Neural cell (in vitro differentiated cells): ENCODE data around the gene PIAS4. TPM values are rescaled to one million over a fixed set of nuclear protein-coding genes. Genes with fewer than 3 reads are reported as not detected.

Source experiments
- H2AFZ ChIP-seq: fragments of 200-600, 300-800 bp; sonication (generic), shearing (Covaris generic); 2 replicates; pipeline ENCODE4 v1.6.0; 2014; ENCODE audit warnings: low read depth, mild to moderate bottlenecking, antibody characterized with exemption, low read length, moderate library complexity
- H3F3A ChIP-seq: fragments of 200-600 bp; shearing (Covaris generic); 2 replicates; pipeline ENCODE4 v1.6.1; 2016; ENCODE audit warnings: mild to moderate bottlenecking, moderate library complexity, mixed read lengths, antibody characterized with exemption, low read length; ENCODE audit not compliant: insufficient read depth, poor library complexity, severe bottlenecking
- H3K27ac ChIP-seq: fragments of 200-600, 300-800 bp; sonication (generic), shearing (Covaris generic); 2 replicates; pipeline ENCODE4 v1.5.1; 2014; ENCODE audit warnings: mild to moderate bottlenecking, low read length, moderate library complexity
- H3K27me3 ChIP-seq: fragments of 300-800, 200-600 bp; sonication (generic), shearing (Covaris generic); 2 replicates; pipeline ENCODE4 v1.6.0; 2014; ENCODE audit warnings: mild to moderate bottlenecking, low read depth, low read length, moderate library complexity; ENCODE audit not compliant: insufficient read depth
- H3K36me3 ChIP-seq: fragments of 300-800, 200-600 bp; sonication (generic), shearing (Covaris generic); 2 replicates; pipeline ENCODE4 v1.5.1; 2014; ENCODE audit warnings: mild to moderate bottlenecking, antibody characterized with exemption, low read length, moderate library complexity; ENCODE audit not compliant: insufficient read depth
- H3K4me2 ChIP-seq: fragments of 300-800, 200-600 bp; sonication (generic), shearing (Covaris generic); 2 replicates; pipeline ENCODE4 v1.6.0; 2014; ENCODE audit warnings: mild to moderate bottlenecking, low read length
- H3K4me3 ChIP-seq: fragments of 300-800, 200-600 bp; sonication (generic), shearing (Covaris generic); 2 replicates; pipeline ENCODE4 v1.5.1; 2014; ENCODE audit warnings: mild to moderate bottlenecking, low read length, moderate library complexity
- H3K79me2 ChIP-seq: fragments of 200-600 bp; shearing (Covaris generic); replicated peaks from 2 replicates; pipeline ENCODE4 v1.6.0; 2014; ENCODE audit warnings: mild to moderate bottlenecking, low read length, moderate library complexity; ENCODE audit not compliant: insufficient read depth
- H3K9ac ChIP-seq: fragments of 300-800, 200-600 bp; sonication (generic), shearing (Covaris generic); 2 replicates; pipeline ENCODE4 v1.6.1; 2016; ENCODE audit warnings: mild to moderate bottlenecking, low read length, mixed read lengths
- H3K9me2 ChIP-seq: fragments of 200-600 bp; shearing (Covaris generic); 2 replicates; pipeline ENCODE4 v1.6.1; 2016; ENCODE audit warnings: mild to moderate bottlenecking, low read length, mixed read lengths; ENCODE audit not compliant: insufficient read depth
- H3K9me3 ChIP-seq: fragments of 200-600, 300-800 bp; sonication (generic), shearing (Covaris generic); 2 replicates; pipeline ENCODE4 v1.6.1; 2016; ENCODE audit warnings: mild to moderate bottlenecking, mixed run types, low read length, moderate library complexity, mixed read lengths
- H4K20me1 ChIP-seq: fragments of 200-600 bp; shearing (Covaris generic); 2 replicates; pipeline ENCODE4 v1.6.1; 2016; ENCODE audit warnings: mild to moderate bottlenecking, mixed run types; ENCODE audit not compliant: insufficient read depth
- EP300 ChIP-seq: fragments of 450-650 bp; conservative IDR thresholded peaks from 2 replicates; pipeline ENCODE4 v1.6.1; 2014; ENCODE audit warnings: antibody characterized with exemption, mild to moderate bottlenecking, moderate library complexity; ENCODE audit not compliant: poor library complexity, severe bottlenecking
- EZH2 ChIP-seq: fragments of 200-600, 300-800 bp; shearing (Covaris generic), sonication (generic); IDR thresholded peaks from 2 replicates; pipeline ENCODE4 v1.6.1; 2014; ENCODE audit warnings: antibody characterized with exemption, low read length, borderline replicate concordance, mild to moderate bottlenecking; ENCODE audit not compliant: insufficient read depth, poor library complexity, severe bottlenecking
- MXI1 ChIP-seq: fragments of 450-650 bp; conservative IDR thresholded peaks from 2 replicates; pipeline ENCODE4 v1.6.1; 2014; ENCODE audit warnings: antibody characterized with exemption, mild to moderate bottlenecking; ENCODE audit not compliant: poor library complexity, severe bottlenecking
- POLR2AphosphoS5 ChIP-seq: IDR thresholded peaks from 2 replicates; pipeline ENCODE4 v1.6.1; 2012
- RAD21 ChIP-seq: fragments of 450-650 bp; conservative IDR thresholded peaks from 2 replicates; pipeline ENCODE4 v1.6.1; 2014; ENCODE audit warnings: antibody characterized with exemption, mild to moderate bottlenecking, moderate library complexity
- REST ChIP-seq: IDR thresholded peaks from 2 replicates; pipeline ENCODE4 v1.6.1; 2012; ENCODE audit warnings: borderline replicate concordance
- SMC3 ChIP-seq: fragments of 450-650 bp; conservative IDR thresholded peaks from 2 replicates; pipeline ENCODE4 v1.6.1; 2014; ENCODE audit warnings: antibody characterized with exemption, mild to moderate bottlenecking, moderate library complexity; ENCODE audit not compliant: poor library complexity
- TAF1 ChIP-seq: IDR thresholded peaks from 2 replicates; pipeline ENCODE4 v1.6.1; 2012; ENCODE audit warnings: low read depth
- polyA plus RNA-seq: library from polyadenylated mRNA; depleted of rRNA; stranded (reverse); fragments of >200 nt; gene quantifications from 2 replicates; pipeline ENCODE4 v1.2.3, GENCODE V29; 2014
- TF ChIP-seq, protein P1 (sequence below): fragments of 450-650 bp; IDR thresholded peaks from 2 replicates; pipeline ENCODE4 v1.5.1; 2014; ENCODE audit warnings: antibody characterized with exemption, mild to moderate bottlenecking, moderate library complexity; ENCODE audit not compliant: poor library complexity, severe bottlenecking

Gene PIAS4
- polyA plus RNA-seq, 1 donor from 2014 or later, result 22.3 TPM

GRCh38 chr19:4083677-4084546 is 76.4 kb downstream of the PIAS4 start:
- TF ChIP-seq TAF1 (no peak), EP300 (no peak), SMC3 (no peak), POLR2AphosphoS5 (no peak), REST (no peak), EZH2 (no peak), RAD21 (no peak), MXI1 (no peak)
- TF ChIP-seq, protein P1, sequence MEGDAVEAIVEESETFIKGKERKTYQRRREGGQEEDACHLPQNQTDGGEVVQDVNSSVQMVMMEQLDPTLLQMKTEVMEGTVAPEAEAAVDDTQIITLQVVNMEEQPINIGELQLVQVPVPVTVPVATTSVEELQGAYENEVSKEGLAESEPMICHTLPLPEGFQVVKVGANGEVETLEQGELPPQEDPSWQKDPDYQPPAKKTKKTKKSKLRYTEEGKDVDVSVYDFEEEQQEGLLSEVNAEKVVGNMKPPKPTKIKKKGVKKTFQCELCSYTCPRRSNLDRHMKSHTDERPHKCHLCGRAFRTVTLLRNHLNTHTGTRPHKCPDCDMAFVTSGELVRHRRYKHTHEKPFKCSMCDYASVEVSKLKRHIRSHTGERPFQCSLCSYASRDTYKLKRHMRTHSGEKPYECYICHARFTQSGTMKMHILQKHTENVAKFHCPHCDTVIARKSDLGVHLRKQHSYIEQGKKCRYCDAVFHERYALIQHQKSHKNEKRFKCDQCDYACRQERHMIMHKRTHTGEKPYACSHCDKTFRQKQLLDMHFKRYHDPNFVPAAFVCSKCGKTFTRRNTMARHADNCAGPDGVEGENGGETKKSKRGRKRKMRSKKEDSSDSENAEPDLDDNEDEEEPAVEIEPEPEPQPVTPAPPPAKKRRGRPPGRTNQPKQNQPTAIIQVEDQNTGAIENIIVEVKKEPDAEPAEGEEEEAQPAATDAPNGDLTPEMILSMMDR, result no peak
- Histone ChIP-seq H3K4me2 (no peak overlapping the region), H3K9me3 (no peaks in the 10 kb centered on the region), H3K27ac (no peak overlapping the region), H3K79me2 (no peaks in the 10 kb centered on the region), H4K20me1 (no peaks in the 10 kb centered on the region), H3F3A (no peaks in the 10 kb centered on the region), H3K27me3 (no peaks in the 10 kb centered on the region), H3K9ac (no peak overlapping the region), H2AFZ (no peak overlapping the region), H3K4me3 (no peak overlapping the region), H3K9me2 (no peaks in the 10 kb centered on the region), H3K36me3 (no peaks in the 10 kb centered on the region)

DNA sequence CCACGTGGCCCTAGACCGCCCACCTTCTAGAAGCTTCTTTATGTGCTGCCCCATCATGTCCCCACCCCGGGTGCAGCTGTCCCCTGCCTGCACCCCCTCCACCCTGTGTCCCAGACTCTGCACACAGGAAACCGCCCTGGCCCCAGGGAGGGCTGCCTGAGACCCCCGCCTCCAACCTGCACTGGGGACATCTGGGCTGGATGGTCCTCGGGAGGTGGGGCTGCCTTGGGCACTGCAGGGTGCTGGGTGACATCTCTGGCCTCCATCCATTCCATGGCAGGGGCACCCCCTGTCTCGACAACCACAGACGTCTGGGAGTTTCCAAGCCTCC is 77.0 kb downstream of the PIAS4 start:
- Histone ChIP-seq H3K27me3 (no peaks in the 10 kb centered on the region), H3K9me3 (no peaks in the 10 kb centered on the region), H3K36me3 (no peaks in the 10 kb centered on the region), H3K4me3 (no peak overlapping the region), H4K20me1 (no peaks in the 10 kb centered on the region), H3K27ac (no peak overlapping the region), H3F3A (no peaks in the 10 kb centered on the region), H3K9me2 (no peaks in the 10 kb centered on the region), H3K9ac (no peak overlapping the region), H3K4me2 (no peak overlapping the region), H3K79me2 (no peaks in the 10 kb centered on the region), H2AFZ (no peak overlapping the region)
- no peak for TF ChIP-seq SMC3
- no peak for TF ChIP-seq MXI1
- TF ChIP-seq EP300, result no peak
